Mucosa of descending colon (tissue), 3 donors: Measurements from ENCODE around the gene MYMK. TPM values are rescaled to one million over a fixed set of nuclear protein-coding genes. Genes with fewer than 3 reads are reported as not detected.

Source experiments
- ATAC-seq: fragments of 200-7000 bp; cut with Tn5 transposase; one replicate; pipeline ENCODE4 v1.9.1; 2020; ENCODE audit warnings: mild to moderate bottlenecking, moderate library complexity
- DNase-seq, 3 donors: peaks; one replicate each; pipeline ENCODE4 v3.0.0-alpha.2; 2020
- H3K36me3 ChIP-seq: fragments of 200-600 bp; one replicate; pipeline ENCODE4 v1.8.0; 2021; ENCODE audit warnings: low read depth, mild to moderate bottlenecking
- H3K4me1 ChIP-seq: fragments of 200-600 bp; one replicate; pipeline ENCODE4 v1.8.0; 2021; ENCODE audit warnings: low read depth, mild to moderate bottlenecking
- H3K4me3 ChIP-seq: fragments of 200-600 bp; one replicate; pipeline ENCODE4 v1.8.0; 2021; ENCODE audit warnings: mild to moderate bottlenecking
- H3K9me3 ChIP-seq: fragments of 200-600 bp; one replicate; pipeline ENCODE4 v1.8.0; 2021; ENCODE audit warnings: mild to moderate bottlenecking
- CTCF ChIP-seq: fragments of 200-600 bp; IDR thresholded peaks from one replicate; pipeline ENCODE4 v1.8.0; 2022; ENCODE audit warnings: antibody characterized with exemption, mild to moderate bottlenecking
- intact Hi-C, 2 donors: fragments of 100-400 bp; cut with DNase I in 1 of 2; cut with micrococcal nuclease in 1 of 2; formaldehyde crosslinking; loops; one replicate each; pipeline versions ENCODE4 v1.11.0 to v1.11.1; 2022; cut with DNase I, micrococcal nuclease
- total RNA-seq, 3 donors: library from RNA; stranded (reverse); fragmentation: NEBNext Ultra II Directional in 2 of 3; extraction: Animal tissue kit (Norgen Biotek cat#: 25700) in 2 of 3; gene quantifications; one replicate each; pipeline versions ENCODE4 v1.2.1 to v1.2.4, GENCODE V29; 2021 to 2023
- donor health status: DM: no; HTN: no; CAD: no; lungs with moderate emphysema.
- donor health status: DM: no; HTN: no; CAD: no.
- donor health status: DM: no; HTN: yes; CAD: no.

Gene MYMK
- total RNA-seq, 3 donors from 2014 or later: not detected

GRCh38 chr9:133490865-133491655 lies 33.7 kb downstream of the MYMK start:
- H3K9me3 ChIP-seq: no peaks in the 10 kb centered on the region
- no peaks in the 10 kb centered on the region for H3K4me1 ChIP-seq
- DNase-seq (peak in 2 of 3 donors; percentile 28 to 46), ATAC-seq (peak; percentile 33)
- intact Hi-C loops: no loop called here
- H3K36me3 ChIP-seq: no peaks in the 10 kb centered on the region
- no peak for TF ChIP-seq CTCF
- H3K4me3 ChIP-seq: no peak overlapping the region

DNA sequence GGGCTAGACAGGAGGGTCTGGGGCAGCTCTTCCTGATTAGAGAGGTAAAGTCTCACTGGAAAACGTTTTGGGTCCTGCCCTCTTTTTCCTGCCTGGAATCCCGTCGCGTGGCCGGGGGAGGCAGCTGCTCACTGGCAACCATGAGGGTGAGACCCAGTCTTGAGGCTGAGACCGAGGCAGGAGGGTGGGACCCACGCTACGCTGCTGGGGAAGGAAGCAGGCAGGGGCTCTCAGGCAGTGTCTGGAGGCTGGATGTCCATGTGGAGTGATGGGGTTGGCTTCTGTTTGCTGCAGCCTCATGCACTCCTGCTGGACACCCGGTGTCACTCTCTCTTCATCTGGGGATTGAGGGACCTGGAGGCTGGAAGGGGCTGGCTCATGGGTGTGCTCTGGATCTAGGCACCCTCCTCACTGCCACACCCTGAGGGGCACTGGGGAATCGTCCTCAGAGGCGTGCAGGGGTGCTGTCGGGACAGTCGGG lies 34.5 kb downstream of the MYMK start:
- Histone ChIP-seq H3K9me3 (no peaks in the 10 kb centered on the region), H3K4me1 (no peaks in the 10 kb centered on the region), H3K4me3 (no peak overlapping the region), H3K36me3 (no peaks in the 10 kb centered on the region)
- intact Hi-C loops: no loop called here
- ATAC-seq (no peak), DNase-seq (peak in 1 of 3 donors; percentile 26)
- TF ChIP-seq CTCF: no peak

DNA sequence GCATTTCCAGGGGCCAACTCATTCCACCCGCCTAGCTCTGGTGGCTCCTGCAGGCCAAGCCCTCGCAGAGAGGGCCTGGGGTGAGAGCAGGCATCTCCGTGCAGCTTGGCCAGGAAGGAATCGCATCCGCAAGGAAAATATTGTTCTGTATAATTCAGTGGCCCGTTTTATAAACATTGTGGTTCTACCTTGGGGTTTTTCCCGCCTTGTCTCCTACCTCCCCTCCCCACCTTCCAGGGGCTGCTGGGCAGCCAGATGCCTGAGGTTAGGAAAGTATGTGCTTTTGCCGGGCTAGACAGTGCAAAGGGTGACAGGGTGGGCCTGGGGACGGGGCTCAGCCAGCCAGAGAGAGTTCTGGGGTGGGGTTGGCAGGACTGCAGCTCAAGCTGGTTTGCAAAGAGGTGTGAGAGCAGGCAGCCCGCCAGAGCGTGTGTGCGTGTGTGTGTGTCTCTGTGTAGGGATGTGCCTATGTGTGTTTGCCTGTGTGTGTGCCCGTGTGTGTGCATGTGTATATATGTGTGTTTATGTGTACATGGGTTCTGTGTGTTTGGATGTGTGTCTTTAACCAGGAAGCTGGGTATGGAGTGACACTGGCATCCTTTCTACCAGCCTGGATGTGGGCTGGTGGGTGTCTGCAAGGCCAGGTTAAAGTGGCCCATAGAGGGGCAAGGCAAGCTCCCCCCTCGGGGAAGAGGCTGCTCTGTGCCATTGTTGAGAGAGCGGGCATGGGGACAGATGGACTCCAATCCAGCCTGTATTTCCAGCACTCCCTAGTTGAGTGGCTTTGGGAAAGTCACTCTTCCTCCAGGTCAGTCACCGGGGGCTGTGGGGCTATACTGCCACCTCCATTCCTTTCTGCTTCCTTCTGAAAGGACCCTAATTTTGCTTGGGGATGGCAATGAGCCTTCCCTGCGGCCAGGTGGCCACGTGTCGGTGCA lies 35.2 kb downstream of the MYMK start:
- intact Hi-C loops: loop anchor here (5.0 to 10.0 kb wide), 2 partner anchors 82 to 305 kb away; no protein-coding TSS in a partner anchor
- ATAC-seq: no peak
- TF ChIP-seq CTCF: no peak

DNA sequence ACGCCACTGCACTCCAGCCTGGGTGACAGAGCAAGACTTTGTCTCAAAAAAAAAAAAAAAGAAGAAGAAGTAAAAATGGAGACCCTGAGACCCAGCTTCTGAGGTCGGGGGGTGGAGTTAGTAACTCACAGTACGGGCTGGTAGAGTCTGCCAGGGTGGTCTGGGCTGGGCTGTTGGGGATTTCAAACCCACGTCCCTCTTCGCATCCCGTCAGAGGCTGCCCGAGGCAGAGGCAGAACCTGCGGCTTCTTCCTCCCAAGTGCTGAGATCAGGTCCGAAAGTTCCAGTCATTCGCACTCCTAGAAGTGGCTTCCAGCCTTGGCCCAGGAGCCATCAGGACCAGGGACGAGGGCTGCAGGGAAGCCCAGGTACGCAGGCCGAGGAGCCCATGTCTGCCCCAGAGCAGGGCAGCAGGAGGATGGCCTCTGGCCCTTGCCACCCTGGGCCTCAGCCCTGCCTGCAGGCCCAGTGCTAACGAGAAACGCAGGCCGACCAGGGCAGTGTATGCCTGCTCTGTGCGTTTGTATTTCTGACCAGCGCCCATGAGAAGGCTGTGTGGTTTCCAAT lies 36.0 kb downstream of the MYMK start:
- no peaks in the 10 kb centered on the region for H3K36me3 ChIP-seq
- ATAC-seq (no peak), DNase-seq (peak in 1 of 3 donors; percentile 31)
- H3K4me3 ChIP-seq: no peak overlapping the region
- no peaks in the 10 kb centered on the region for H3K4me1 ChIP-seq
- no peaks in the 10 kb centered on the region for H3K9me3 ChIP-seq
- intact Hi-C loops: loop anchor here (5.0 to 10.0 kb wide), 2 partner anchors 81 to 304 kb away; no protein-coding TSS in a partner anchor
- no peak for TF ChIP-seq CTCF

More for the DNA sequence above, 35.2 kb downstream of the MYMK start:
- Histone ChIP-seq H3K4me1 (no peaks in the 10 kb centered on the region), H3K9me3 (no peaks in the 10 kb centered on the region), H3K4me3 (no peak overlapping the region), H3K36me3 (no peaks in the 10 kb centered on the region)
- DNase-seq: peak in 1 of 3 donors; percentile 26

GRCh38 chr9:133487331-133487725 lies 37.4 kb downstream of the MYMK start:
- intact Hi-C loops: loop anchor here (5.0 to 10.0 kb wide), 2 partner anchors 80 to 303 kb away; no protein-coding TSS in a partner anchor
- Histone ChIP-seq H3K36me3 (no peaks in the 10 kb centered on the region), H3K4me3 (no peak overlapping the region), H3K9me3 (no peaks in the 10 kb centered on the region), H3K4me1 (no peaks in the 10 kb centered on the region)
- no peak for TF ChIP-seq CTCF
- ATAC-seq (no peak), DNase-seq (peak in 1 of 3 donors; percentile 22)
